ENCODE results near the gene TRIM59. TPM values are rescaled to one million over a fixed set of nuclear protein-coding genes. Genes with fewer than 3 reads are reported as not detected.

The TRIM59 gene
- polyA plus RNA-seq, 1 of the 3 experiments (the other 2 are of a cell fraction): 4.1 TPM

GRCh38 chr3:160435095-160435494 lies 14.5 kb downstream of the TRIM59 start:
- H3K4me1 ChIP-seq (ENCODE audit: control insufficient read depth in 1 of 2, insufficient read depth in 2 of 2, low read depth in 1 of 2, low read length in 1 of 2): no peaks in the 10 kb centered on the region
- H3K27me3 ChIP-seq (ENCODE audit: insufficient read depth): no peaks in the 10 kb centered on the region
- no peak overlapping the region for H3K4me3 ChIP-seq (ENCODE audit: low read depth in 2 of 2, low read length in 1 of 2)
- no peak for DNase-seq
- peak overlapping the region in 1 of 2 experiments; percentile 43; a peak in 1 of 4 replicates for H3K27ac ChIP-seq (ENCODE audit: low read depth in 2 of 2, low read length in 1 of 2)
- no peaks in the 10 kb centered on the region for H3K9me2 ChIP-seq
- WGBS (ENCODE audit: low lambda C conversion rate): 100% methylated on average over 2 of the region's 2 CpGs
- TF ChIP-seq NFIC (IDR thresholded peaks at IDR 0.05; ENCODE audit: borderline replicate concordance) (no peak), USF2 (IDR thresholded peaks at IDR 0.05; ENCODE audit: borderline replicate concordance, low read depth, low read length) (no peak), ELF1 (IDR thresholded peaks at IDR 0.05) (no peak), IRF3 (IDR thresholded peaks at IDR 0.05; ENCODE audit: low read depth, low read length) (no peak), USF1 (IDR thresholded peaks at IDR 0.05; ENCODE audit: borderline replicate concordance, low read depth) (no peak), REST (IDR thresholded peaks at IDR 0.05; ENCODE audit: low read depth, low read length) (no peak)
- peaks cover 74 to 85% of the 10 kb centered on the region in 2 experiments for H3K36me3 ChIP-seq (replicated peaks in 1 of 2; ENCODE audit: control insufficient read depth in 1 of 2, insufficient read depth in 2 of 2, low read length in 1 of 2)
- no peaks in the 10 kb centered on the region for H3K9me3 ChIP-seq
- POLR2A ChIA-PET: interaction anchor here (1.1 kb wide), 1 partner anchor 14 kb away, joined by 3 read pairs; the partner anchor contains the start of gene TRIM59
- peaks cover 98% of the 10 kb centered on the region for H3K79me2 ChIP-seq (ENCODE audit: insufficient read depth)
- no peak overlapping the region for H3K4me2 ChIP-seq
- H4K20me1 ChIP-seq (ENCODE audit: insufficient read depth): no peaks in the 10 kb centered on the region
- CTCF ChIA-PET: interaction anchor here (0.9 to 1.6 kb wide), 2 partner anchors 21 to 395 kb away, joined by 3 to 6 read pairs; no protein-coding TSS in a partner anchor
- H3F3A ChIP-seq (replicated peaks; ENCODE audit: insufficient read depth): peaks cover 91% of the 10 kb centered on the region
- no peak overlapping the region for H3K9ac ChIP-seq
- H2AFZ ChIP-seq (ENCODE audit: low read depth): no peak overlapping the region

- H3K9me2 ChIP-seq: no peaks in the 10 kb centered on the region
- H2AFZ ChIP-seq (ENCODE audit: low read depth): no peak overlapping the region
- peaks cover 91% of the 10 kb centered on the region for H3K79me2 ChIP-seq (ENCODE audit: insufficient read depth)
- H3K9me3 ChIP-seq: no peaks in the 10 kb centered on the region
- H3K27me3 ChIP-seq (ENCODE audit: insufficient read depth): no peaks in the 10 kb centered on the region
- no peaks in the 10 kb centered on the region for H3K4me1 ChIP-seq (ENCODE audit: control insufficient read depth in 1 of 2, insufficient read depth in 2 of 2, low read depth in 1 of 2, low read length in 1 of 2)
- CTCF ChIA-PET: no interaction called here
- no peak for DNase-seq
- H3F3A ChIP-seq (replicated peaks; ENCODE audit: insufficient read depth): peaks cover 96% of the 10 kb centered on the region
- H4K20me1 ChIP-seq (ENCODE audit: insufficient read depth): no peaks in the 10 kb centered on the region
- no peak overlapping the region for H3K4me2 ChIP-seq
- POLR2A ChIA-PET: no interaction called here
- no peak overlapping the region for H3K9ac ChIP-seq
- no peak overlapping the region for H3K4me3 ChIP-seq (ENCODE audit: low read depth in 2 of 2, low read length in 1 of 2)
- 83% methylated on average over 2 of the region's 2 CpGs for WGBS (ENCODE audit: low lambda C conversion rate)
- peak overlapping the region in 1 of 2 experiments; percentile 43 for H3K27ac ChIP-seq (ENCODE audit: low read depth in 2 of 2, low read length in 1 of 2)
- peaks cover 78 to 88% of the 10 kb centered on the region in 2 experiments for H3K36me3 ChIP-seq (replicated peaks in 1 of 2; ENCODE audit: control insufficient read depth in 1 of 2, insufficient read depth in 2 of 2, low read length in 1 of 2)
- TF ChIP-seq RXRA (IDR thresholded peaks at IDR 0.05; ENCODE audit: borderline replicate concordance, low read depth) (no peak), GABPA (IDR thresholded peaks at IDR 0.05; ENCODE audit: low read depth) (no peak), NRF1 (IDR thresholded peaks at IDR 0.05; ENCODE audit: low read depth, low read length) (no peak), REST (IDR thresholded peaks at IDR 0.05; ENCODE audit: low read depth, low read length) (no peak), GATA2 (CRISPR knock-in tag; IDR thresholded peaks at IDR 0.05) (no peak), POLR2AphosphoS5 (IDR thresholded peaks at IDR 0.05; ENCODE audit: low read depth, low read length) (peak; percentile 31), SMC3 (IDR thresholded peaks at IDR 0.05; ENCODE audit: low read depth, low read length) (no peak), FOXM1 (IDR thresholded peaks at IDR 0.05; ENCODE audit: low read depth) (no peak), JUND (IDR thresholded peaks at IDR 0.05) (0 out of 2 replicates have a peak, but pooled peaks have one; percentile 4), PBX3 (IDR thresholded peaks at IDR 0.05) (0 out of 2 replicates have a peak, but pooled peaks have one; percentile 25)
Measured at GRCh38 chr3:160434071-160434470, 15.5 kb downstream of the TRIM59 start.
